ENCODE results near the gene OMP. TPM values are rescaled to one million over a fixed set of nuclear protein-coding genes. Genes with fewer than 3 reads are reported as not detected.
A peak's percentile ranks its signal among the peaks of the same experiment; 100 is the strongest.

OMP gene
- total and polyA plus RNA-seq, 2 of the 13 experiments (the other 11 are each of a cell fraction or from before 2014, with no cell fraction given), result not detected

GRCh38 chr11:77127235-77127911, 24.7 kb downstream of the OMP start (continued):
- TF ChIP-seq THAP9 (CRISPR knock-in tag; IDR thresholded peaks at IDR 0.05; ENCODE audit: borderline replicate concordance) (peak; percentile 21; the same call in 1 of the 2 replicates), ZNF782 (CRISPR knock-in tag; IDR thresholded peaks at IDR 0.05; ENCODE audit: borderline replicate concordance) (peak; percentile 42; the same call in 1 of the 2 replicates), HES4 (CRISPR knock-in tag; IDR thresholded peaks at IDR 0.05; ENCODE audit: borderline replicate concordance) (peak; percentile 59; the same call in 1 of the 2 replicates), NR2C2 (CRISPR knock-in tag; IDR thresholded peaks at IDR 0.05; ENCODE audit: borderline replicate concordance) (peak; percentile 32; the same call in 1 of the 2 replicates), HOMEZ (CRISPR knock-in tag; IDR thresholded peaks at IDR 0.05; ENCODE audit: low read depth) (0 out of 2 replicates have a peak, but pooled peaks have one; percentile 24), ZNF292 (CRISPR knock-in tag; IDR thresholded peaks at IDR 0.05; ENCODE audit: borderline replicate concordance, low read depth) (no peak), MTA1 (CRISPR knock-in tag; IDR thresholded peaks at IDR 0.05; ENCODE audit: borderline replicate concordance) (0 out of 2 replicates have a peak, but pooled peaks have one; percentile 25), ZNF562 (CRISPR knock-in tag; IDR thresholded peaks at IDR 0.05; ENCODE audit: borderline replicate concordance) (no peak), ZIK1 (CRISPR knock-in tag; IDR thresholded peaks at IDR 0.05; ENCODE audit: borderline replicate concordance, low read depth) (0 out of 2 replicates have a peak, but pooled peaks have one; percentile 4), ZNF30 (CRISPR knock-in tag; IDR thresholded peaks at IDR 0.05) (no peak), ZBTB7B (CRISPR knock-in tag; IDR thresholded peaks at IDR 0.05) (peak; percentile 69; the same call in 1 of the 2 replicates)
- TF ChIP-seq, protein P1, sequence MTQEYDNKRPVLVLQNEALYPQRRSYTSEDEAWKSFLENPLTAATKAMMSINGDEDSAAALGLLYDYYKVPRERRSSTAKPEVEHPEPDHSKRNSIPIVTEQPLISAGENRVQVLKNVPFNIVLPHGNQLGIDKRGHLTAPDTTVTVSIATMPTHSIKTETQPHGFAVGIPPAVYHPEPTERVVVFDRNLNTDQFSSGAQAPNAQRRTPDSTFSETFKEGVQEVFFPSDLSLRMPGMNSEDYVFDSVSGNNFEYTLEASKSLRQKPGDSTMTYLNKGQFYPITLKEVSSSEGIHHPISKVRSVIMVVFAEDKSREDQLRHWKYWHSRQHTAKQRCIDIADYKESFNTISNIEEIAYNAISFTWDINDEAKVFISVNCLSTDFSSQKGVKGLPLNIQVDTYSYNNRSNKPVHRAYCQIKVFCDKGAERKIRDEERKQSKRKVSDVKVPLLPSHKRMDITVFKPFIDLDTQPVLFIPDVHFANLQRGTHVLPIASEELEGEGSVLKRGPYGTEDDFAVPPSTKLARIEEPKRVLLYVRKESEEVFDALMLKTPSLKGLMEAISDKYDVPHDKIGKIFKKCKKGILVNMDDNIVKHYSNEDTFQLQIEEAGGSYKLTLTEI (CRISPR knock-in tag; conservative IDR thresholded peaks at IDR 0.05), result no peak
- TF ChIP-seq, protein P2, sequence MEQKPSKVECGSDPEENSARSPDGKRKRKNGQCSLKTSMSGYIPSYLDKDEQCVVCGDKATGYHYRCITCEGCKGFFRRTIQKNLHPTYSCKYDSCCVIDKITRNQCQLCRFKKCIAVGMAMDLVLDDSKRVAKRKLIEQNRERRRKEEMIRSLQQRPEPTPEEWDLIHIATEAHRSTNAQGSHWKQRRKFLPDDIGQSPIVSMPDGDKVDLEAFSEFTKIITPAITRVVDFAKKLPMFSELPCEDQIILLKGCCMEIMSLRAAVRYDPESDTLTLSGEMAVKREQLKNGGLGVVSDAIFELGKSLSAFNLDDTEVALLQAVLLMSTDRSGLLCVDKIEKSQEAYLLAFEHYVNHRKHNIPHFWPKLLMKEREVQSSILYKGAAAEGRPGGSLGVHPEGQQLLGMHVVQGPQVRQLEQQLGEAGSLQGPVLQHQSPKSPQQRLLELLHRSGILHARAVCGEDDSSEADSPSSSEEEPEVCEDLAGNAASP (CRISPR knock-in tag; IDR thresholded peaks at IDR 0.05; ENCODE audit: borderline replicate concordance), result peak; percentile 53; the same call in 1 of the 2 replicates
- TF ChIP-seq, protein P3, sequence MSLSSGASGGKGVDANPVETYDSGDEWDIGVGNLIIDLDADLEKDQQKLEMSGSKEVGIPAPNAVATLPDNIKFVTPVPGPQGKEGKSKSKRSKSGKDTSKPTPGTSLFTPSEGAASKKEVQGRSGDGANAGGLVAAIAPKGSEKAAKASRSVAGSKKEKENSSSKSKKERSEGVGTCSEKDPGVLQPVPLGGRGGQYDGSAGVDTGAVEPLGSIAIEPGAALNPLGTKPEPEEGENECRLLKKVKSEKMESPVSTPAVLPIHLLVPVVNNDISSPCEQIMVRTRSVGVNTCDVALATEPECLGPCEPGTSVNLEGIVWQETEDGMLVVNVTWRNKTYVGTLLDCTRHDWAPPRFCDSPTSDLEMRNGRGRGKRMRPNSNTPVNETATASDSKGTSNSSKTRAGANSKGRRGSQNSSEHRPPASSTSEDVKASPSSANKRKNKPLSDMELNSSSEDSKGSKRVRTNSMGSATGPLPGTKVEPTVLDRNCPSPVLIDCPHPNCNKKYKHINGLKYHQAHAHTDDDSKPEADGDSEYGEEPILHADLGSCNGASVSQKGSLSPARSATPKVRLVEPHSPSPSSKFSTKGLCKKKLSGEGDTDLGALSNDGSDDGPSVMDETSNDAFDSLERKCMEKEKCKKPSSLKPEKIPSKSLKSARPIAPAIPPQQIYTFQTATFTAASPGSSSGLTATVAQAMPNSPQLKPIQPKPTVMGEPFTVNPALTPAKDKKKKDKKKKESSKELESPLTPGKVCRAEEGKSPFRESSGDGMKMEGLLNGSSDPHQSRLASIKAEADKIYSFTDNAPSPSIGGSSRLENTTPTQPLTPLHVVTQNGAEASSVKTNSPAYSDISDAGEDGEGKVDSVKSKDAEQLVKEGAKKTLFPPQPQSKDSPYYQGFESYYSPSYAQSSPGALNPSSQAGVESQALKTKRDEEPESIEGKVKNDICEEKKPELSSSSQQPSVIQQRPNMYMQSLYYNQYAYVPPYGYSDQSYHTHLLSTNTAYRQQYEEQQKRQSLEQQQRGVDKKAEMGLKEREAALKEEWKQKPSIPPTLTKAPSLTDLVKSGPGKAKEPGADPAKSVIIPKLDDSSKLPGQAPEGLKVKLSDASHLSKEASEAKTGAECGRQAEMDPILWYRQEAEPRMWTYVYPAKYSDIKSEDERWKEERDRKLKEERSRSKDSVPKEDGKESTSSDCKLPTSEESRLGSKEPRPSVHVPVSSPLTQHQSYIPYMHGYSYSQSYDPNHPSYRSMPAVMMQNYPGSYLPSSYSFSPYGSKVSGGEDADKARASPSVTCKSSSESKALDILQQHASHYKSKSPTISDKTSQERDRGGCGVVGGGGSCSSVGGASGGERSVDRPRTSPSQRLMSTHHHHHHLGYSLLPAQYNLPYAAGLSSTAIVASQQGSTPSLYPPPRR (CRISPR knock-in tag; IDR thresholded peaks at IDR 0.05; ENCODE audit: borderline replicate concordance), result peak; percentile 31; the same call in 1 of the 2 replicates

Data from HepG2 (cell line).